Gastroesophageal sphincter (tissue), 4 donors: Measurements from ENCODE around the gene SF3A2. TPM values are rescaled to one million over a fixed set of nuclear protein-coding genes. Genes with fewer than 3 reads are reported as not detected.

Source experiments
- ATAC-seq: fragments of 150-250 bp; one replicate; pipeline ENCODE4 v1.9.1; 2016; ENCODE audit warnings: mild to moderate bottlenecking, moderate library complexity
- H3K27ac ChIP-seq, 4 donors: fragments of 200-600 bp; sonication (generic) in 3 of 4; 1 replicate in 3 of 4; 2 replicates in 1 of 4; pipeline ENCODE4 v1.5.1; 2016 to 2019
- H3K27me3 ChIP-seq: fragments of 200-600 bp; sonication (generic); one replicate; pipeline ENCODE4 v1.5.1; 2019
- H3K36me3 ChIP-seq, 2 donors: fragments of 200-600 bp; sonication (generic); one replicate each; pipeline ENCODE4 v1.5.1; 2019; ENCODE audit warnings: control low read depth in 1 of 2
- H3K4me1 ChIP-seq, 3 donors: fragments of 200-600 bp; sonication (generic); 1 replicate in 2 of 3; 2 replicates in 1 of 3; pipeline ENCODE4 v1.5.1; 2016 to 2019; ENCODE audit warnings: control low read depth in 2 of 3
- H3K4me3 ChIP-seq, 2 donors: fragments of 200-600 bp; sonication (generic); one replicate each; pipeline ENCODE4 v1.5.1; 2019; ENCODE audit warnings: mild to moderate bottlenecking in 1 of 2, moderate library complexity in 1 of 2
- H3K9me3 ChIP-seq, 3 donors: fragments of 200-600 bp; sonication (generic); one replicate each; pipeline ENCODE4 v1.5.1; 2017 to 2019; ENCODE audit warnings: control low read depth in 2 of 3
- EP300 ChIP-seq: sonication (generic); formaldehyde crosslinking; IDR thresholded peaks from one replicate; pipeline ENCODE4 v1.6.1; 2017; ENCODE audit warnings: antibody characterized with exemption, mild to moderate bottlenecking
- POLR2A ChIP-seq, 2 donors: fragments of 450-650 bp; IDR thresholded peaks; one replicate each; pipeline ENCODE4 v1.6.1; 2017; ENCODE audit warnings: antibody characterized with exemption in 2 of 2, mild to moderate bottlenecking in 2 of 2, moderate library complexity in 1 of 2
- POLR2AphosphoS5 ChIP-seq: sonication (generic); formaldehyde crosslinking; IDR thresholded peaks from one replicate; pipeline ENCODE4 v1.6.1; 2017; ENCODE audit warnings: antibody characterized with exemption
- WGBS, 2 donors: methylation state at CpG; one replicate each; pipeline ENCODE4 v1.1.5; 2018; ENCODE audit warnings: low coverage in 1 of 2; 5-methylcytosine and 5-hydroxymethylcytosine counted together
- total RNA-seq, 4 donors: library from RNA; depleted of rRNA; stranded (reverse); fragments of >200 nt; gene quantifications; one replicate each; pipeline ENCODE4 v1.1.0, GENCODE V29; 2016
- TF ChIP-seq, protein P1 (sequence below), 4 experiments: fragments of 200-600 bp in 2 of 4; fragments of 450-650 bp in 2 of 4; sonication (generic) in 1 of 4; IDR thresholded peaks; one replicate each; pipeline ENCODE4 v1.5.1; 2017 to 2019; ENCODE audit warnings: antibody characterized with exemption in 4 of 4, mild to moderate bottlenecking in 2 of 4, moderate library complexity in 2 of 4

SF3A2 gene
- total RNA-seq, 4 donors from 2014 or later = 27.5 to 40.3 (median 37.4) TPM

DNA sequence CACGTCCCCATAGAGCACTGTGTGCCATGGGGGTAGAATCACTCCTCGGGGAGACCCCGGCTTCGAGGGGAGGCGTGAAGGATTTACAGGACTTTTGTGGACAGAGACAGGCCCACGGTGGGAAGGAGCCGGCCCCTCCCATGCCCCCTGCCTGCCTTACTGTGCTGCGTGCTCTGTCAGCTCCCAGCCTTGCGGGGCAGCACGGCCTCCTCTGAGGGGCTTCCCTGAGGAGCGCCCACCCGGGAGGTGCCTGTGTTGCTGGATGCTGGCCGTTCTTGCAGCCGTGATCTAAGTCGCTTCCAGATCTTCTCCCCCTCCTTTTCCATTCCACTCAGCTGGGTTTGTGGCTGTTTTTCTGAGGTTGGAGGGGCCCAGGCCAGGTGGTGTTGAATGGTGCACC is 29.6 kb upstream of the SF3A2 start:
- H3K27ac ChIP-seq = no peak overlapping the region
- no peaks in the 10 kb centered on the region for H3K27me3 ChIP-seq
- TF ChIP-seq, protein P1, sequence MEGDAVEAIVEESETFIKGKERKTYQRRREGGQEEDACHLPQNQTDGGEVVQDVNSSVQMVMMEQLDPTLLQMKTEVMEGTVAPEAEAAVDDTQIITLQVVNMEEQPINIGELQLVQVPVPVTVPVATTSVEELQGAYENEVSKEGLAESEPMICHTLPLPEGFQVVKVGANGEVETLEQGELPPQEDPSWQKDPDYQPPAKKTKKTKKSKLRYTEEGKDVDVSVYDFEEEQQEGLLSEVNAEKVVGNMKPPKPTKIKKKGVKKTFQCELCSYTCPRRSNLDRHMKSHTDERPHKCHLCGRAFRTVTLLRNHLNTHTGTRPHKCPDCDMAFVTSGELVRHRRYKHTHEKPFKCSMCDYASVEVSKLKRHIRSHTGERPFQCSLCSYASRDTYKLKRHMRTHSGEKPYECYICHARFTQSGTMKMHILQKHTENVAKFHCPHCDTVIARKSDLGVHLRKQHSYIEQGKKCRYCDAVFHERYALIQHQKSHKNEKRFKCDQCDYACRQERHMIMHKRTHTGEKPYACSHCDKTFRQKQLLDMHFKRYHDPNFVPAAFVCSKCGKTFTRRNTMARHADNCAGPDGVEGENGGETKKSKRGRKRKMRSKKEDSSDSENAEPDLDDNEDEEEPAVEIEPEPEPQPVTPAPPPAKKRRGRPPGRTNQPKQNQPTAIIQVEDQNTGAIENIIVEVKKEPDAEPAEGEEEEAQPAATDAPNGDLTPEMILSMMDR (IDR thresholded peaks at IDR 0.05) = no peak
- TF ChIP-seq POLR2A (IDR thresholded peaks at IDR 0.05) = no peak
- TF ChIP-seq POLR2AphosphoS5 = no peak
- no peak for TF ChIP-seq EP300
- peaks cover 0 to 15% (median 9%) of the 10 kb centered on the region in 3 donors for H3K4me1 ChIP-seq
- H3K4me3 ChIP-seq = no peak overlapping the region
- peaks cover 0 to 100% of the 10 kb centered on the region in 2 donors for H3K36me3 ChIP-seq
- H3K9me3 ChIP-seq = no peaks in the 10 kb centered on the region
- no peak for ATAC-seq
- 68% methylated on average over 4 of the region's 15 CpGs; no CpG with 5 or more reads in 1 of the 2 donors for WGBS, 2 donors

DNA sequence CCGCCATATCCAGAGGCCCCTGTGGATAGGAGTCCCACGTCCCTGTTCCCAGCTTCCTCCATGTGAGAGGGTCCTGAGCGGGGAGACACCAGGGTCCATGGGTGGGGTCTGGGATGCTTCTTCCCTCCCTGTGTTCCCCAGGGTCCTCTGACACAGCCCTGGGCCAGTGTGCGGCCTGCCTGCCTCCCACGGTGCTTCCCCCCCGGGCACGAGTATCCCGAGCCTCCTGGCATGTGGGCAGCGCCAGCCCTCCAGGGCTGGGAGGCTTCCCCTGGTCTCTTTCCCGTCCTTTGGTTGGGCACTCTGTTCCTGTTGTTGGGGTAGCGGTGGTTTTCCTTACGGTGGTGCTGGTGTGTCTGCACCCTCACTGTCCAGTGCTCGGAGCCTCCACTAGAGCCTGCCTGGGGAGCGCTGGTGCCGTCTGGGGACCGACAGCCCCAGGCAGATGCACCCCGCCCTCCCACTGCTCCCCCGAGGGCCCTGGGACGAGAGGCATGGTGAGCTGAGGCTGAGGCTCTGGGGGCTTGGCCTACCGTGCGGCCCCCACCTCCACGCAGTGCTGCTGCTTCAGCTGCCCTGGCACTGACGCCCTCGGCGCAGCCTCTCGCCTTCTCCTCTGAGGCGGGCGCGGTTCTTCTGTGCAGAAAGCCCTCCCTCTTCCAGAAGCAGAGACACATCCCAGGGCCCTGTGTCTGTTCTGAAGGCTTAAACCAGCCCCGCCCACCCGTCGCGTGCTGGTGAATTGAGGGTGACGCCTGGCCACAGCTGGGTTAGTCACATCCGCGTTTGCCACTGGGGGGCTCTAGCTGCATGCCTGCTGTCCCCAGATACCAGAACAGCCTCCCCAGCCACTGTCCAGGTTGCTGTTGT is 28.4 kb upstream of the SF3A2 start:
- 48% methylated on average over 11 of the region's 36 CpGs; no CpG with 5 or more reads in 1 of the 2 donors for WGBS, 2 donors
- peaks cover 0 to 100% of the 10 kb centered on the region in 2 donors for H3K36me3 ChIP-seq
- H3K4me1 ChIP-seq = peaks cover 0 to 15% (median 9%) of the 10 kb centered on the region in 3 donors
- H3K27ac ChIP-seq = no peak overlapping the region
- TF ChIP-seq EP300 = no peak
- TF ChIP-seq, protein P1 (IDR thresholded peaks at IDR 0.05) = peak in 1 of 4 experiments; percentile 20
- ATAC-seq = peak; percentile 79
- H3K27me3 ChIP-seq = no peaks in the 10 kb centered on the region
- H3K9me3 ChIP-seq = no peaks in the 10 kb centered on the region
- no peak overlapping the region for H3K4me3 ChIP-seq

DNA sequence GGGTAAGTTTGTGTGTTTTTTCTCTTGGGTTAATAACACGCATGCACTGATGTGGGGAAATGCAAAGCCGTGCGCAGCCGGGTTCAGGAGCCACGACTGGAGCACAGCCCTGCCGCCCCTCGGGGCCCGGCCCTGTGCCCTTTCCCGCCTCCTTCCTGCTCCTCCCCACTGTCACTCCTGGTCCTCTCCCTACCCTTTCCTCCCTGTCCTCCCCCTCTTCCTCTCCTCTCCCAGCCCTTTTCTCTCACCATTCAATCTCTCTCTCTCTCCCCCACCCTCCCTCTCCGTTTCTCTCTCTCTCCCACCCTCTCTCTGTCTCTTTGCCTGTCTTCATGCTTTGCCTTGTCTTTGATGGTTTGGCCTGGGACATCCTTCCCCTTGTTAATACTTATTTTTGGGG is 27.6 kb upstream of the SF3A2 start:
- H3K4me1 ChIP-seq = peaks cover 0 to 15% (median 9%) of the 10 kb centered on the region in 3 donors
- TF ChIP-seq, protein P1 (IDR thresholded peaks at IDR 0.05) = no peak
- no peak for TF ChIP-seq POLR2A (IDR thresholded peaks at IDR 0.05)
- no peak for TF ChIP-seq POLR2AphosphoS5
- no peak for TF ChIP-seq EP300
- H3K27ac ChIP-seq = no peak overlapping the region
- H3K9me3 ChIP-seq = no peaks in the 10 kb centered on the region
- H3K4me3 ChIP-seq = no peak overlapping the region
- no peaks in the 10 kb centered on the region for H3K27me3 ChIP-seq
- WGBS, 2 donors = 64 to 67% methylated on average over 9 to 10 of the region's 10 CpGs
- peaks cover 0 to 100% of the 10 kb centered on the region in 2 donors for H3K36me3 ChIP-seq
- ATAC-seq = no peak

DNA sequence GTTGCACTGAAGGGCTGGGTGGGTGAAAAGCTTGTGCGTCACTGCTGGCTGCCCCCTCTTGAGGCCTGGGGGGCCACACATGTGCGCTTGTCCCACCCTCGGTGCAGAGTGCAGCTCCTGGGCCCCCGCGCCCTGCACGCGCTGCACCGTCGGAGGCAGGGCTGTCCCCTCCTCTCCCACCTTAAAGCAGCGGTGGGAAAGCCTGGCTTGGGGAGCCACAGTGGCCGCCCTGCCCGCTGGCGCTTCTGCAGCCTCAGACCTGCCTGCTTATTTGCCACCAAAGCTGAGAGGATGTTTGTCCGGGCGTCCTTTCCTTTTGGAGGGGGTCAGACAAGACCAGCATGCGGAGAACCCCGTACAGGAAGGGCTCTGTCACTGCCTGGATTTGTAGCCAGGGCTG is 27.2 kb upstream of the SF3A2 start:
- 96% methylated on average over 9 of the region's 17 CpGs; no CpG with 5 or more reads in 1 of the 2 donors for WGBS, 2 donors
- Histone ChIP-seq H3K27me3 (no peaks in the 10 kb centered on the region), H3K4me1 (peaks cover 0 to 15% (median 9%) of the 10 kb centered on the region in 3 donors), H3K4me3 (no peak overlapping the region), H3K36me3 (peaks cover 0 to 100% of the 10 kb centered on the region in 2 donors), H3K27ac (no peak overlapping the region), H3K9me3 (no peaks in the 10 kb centered on the region)
- ATAC-seq = no peak
- no peak for TF ChIP-seq EP300
- no peak for TF ChIP-seq POLR2A (IDR thresholded peaks at IDR 0.05)
- TF ChIP-seq, protein P1 (IDR thresholded peaks at IDR 0.05) = no peak
- TF ChIP-seq POLR2AphosphoS5 = no peak

DNA sequence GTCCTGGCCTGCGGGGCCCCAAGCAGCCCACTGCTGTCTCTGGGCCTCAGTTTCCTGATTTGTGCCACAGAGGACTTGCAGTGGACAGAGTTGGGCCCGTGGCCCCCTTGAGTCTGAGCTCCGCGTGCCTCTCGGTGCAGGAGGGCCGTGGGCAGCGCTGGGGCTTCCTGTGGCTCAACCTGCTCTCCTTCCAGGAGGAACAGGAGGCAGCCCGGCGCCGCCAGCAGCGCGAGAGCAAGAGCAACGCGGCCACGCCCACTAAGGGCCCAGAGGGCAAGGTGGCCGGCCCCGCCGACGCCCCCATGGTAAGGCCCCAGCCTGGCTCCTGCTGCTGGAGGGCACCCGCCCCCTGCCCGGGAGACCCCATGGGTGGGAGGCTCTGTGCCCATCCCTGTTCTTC is 26.4 kb upstream of the SF3A2 start:
- Histone ChIP-seq H3K9me3 (no peaks in the 10 kb centered on the region), H3K4me3 (no peak overlapping the region), H3K27me3 (no peaks in the 10 kb centered on the region), H3K4me1 (peaks cover 0 to 15% (median 9%) of the 10 kb centered on the region in 3 donors), H3K36me3 (peaks cover 0 to 100% of the 10 kb centered on the region in 2 donors), H3K27ac (no peak overlapping the region)
- TF ChIP-seq EP300 (no peak), POLR2A (IDR thresholded peaks at IDR 0.05) (no peak), POLR2AphosphoS5 (no peak)
- TF ChIP-seq, protein P1 (IDR thresholded peaks at IDR 0.05) = no peak
- WGBS, 2 donors = no CpG with 5 or more reads among the region's 21 CpGs
- ATAC-seq = no peak
